Osteoblast (primary cell): ENCODE results near the gene CACNA1S. TPM values are rescaled to one million over a fixed set of nuclear protein-coding genes. Genes with fewer than 3 reads are reported as not detected.

Experiments used
- DNase-seq: peaks from one replicate; pipeline ENCODE4 v3.0.0; 2011; ENCODE audit warnings: low spot score, mixed read lengths; ENCODE audit not compliant: insufficient read length; ENCODE audit errors: missing footprints
- H2AFZ ChIP-seq: 2 replicates; pipeline ENCODE4 v1.6.0; 2011; ENCODE audit warnings: mild to moderate bottlenecking, low read length
- H3K27ac ChIP-seq: 2 replicates; pipeline ENCODE4 v1.5.1; 2011; ENCODE audit warnings: mild to moderate bottlenecking, low read depth, low read length, moderate library complexity
- H3K27me3 ChIP-seq: 2 replicates; pipeline ENCODE4 v1.6.0; 2012; ENCODE audit warnings: mild to moderate bottlenecking, control low read depth, inconsistent platforms, low read length, moderate library complexity; ENCODE audit not compliant: insufficient read depth
- H3K36me3 ChIP-seq: 2 replicates; pipeline ENCODE4 v1.5.1; 2011; ENCODE audit warnings: mild to moderate bottlenecking, low read length, control low read depth, moderate library complexity; ENCODE audit not compliant: insufficient read depth
- H3K4me1 ChIP-seq: 2 replicates; pipeline ENCODE4 v1.5.1; 2011; ENCODE audit warnings: mild to moderate bottlenecking, low read length, control low read depth, moderate library complexity; ENCODE audit not compliant: insufficient read depth
- H3K4me2 ChIP-seq: 2 replicates; pipeline ENCODE4 v1.6.0; 2011; ENCODE audit warnings: mild to moderate bottlenecking, low read length; ENCODE audit not compliant: insufficient read depth
- H3K4me3 ChIP-seq: fragments of 200-600 bp; sonication (generic); 3 replicates; pipeline ENCODE4 v1.5.1; 2012; ENCODE audit warnings: mild to moderate bottlenecking, low read length, inconsistent platforms; ENCODE audit not compliant: insufficient read depth
- H3K79me2 ChIP-seq: 2 replicates; pipeline ENCODE4 v1.6.0; 2012; ENCODE audit warnings: mild to moderate bottlenecking, low read length, control low read depth, inconsistent platforms; ENCODE audit not compliant: insufficient read depth
- H3K9me3 ChIP-seq: 2 replicates; pipeline ENCODE4 v1.5.1; 2011; ENCODE audit warnings: low read depth, low read length, control low read depth
- H4K20me1 ChIP-seq: 2 replicates; pipeline ENCODE4 v1.6.0; 2012; ENCODE audit warnings: mild to moderate bottlenecking, low read length, control low read depth; ENCODE audit not compliant: insufficient read depth
- CTCF ChIP-seq: IDR thresholded peaks from 2 replicates; pipeline ENCODE4 v1.5.1; 2011; ENCODE audit warnings: mild to moderate bottlenecking, low read depth, low read length, moderate library complexity; ENCODE audit errors: extremely low read depth
- total RNA-seq: library from RNA; depleted of rRNA; stranded (reverse); fragments of >200 nt; gene quantifications from 2 replicates; pipeline ENCODE4 v1.2.3, GENCODE V29; 2012

Gene CACNA1S
- total RNA-seq, 1 donor = not detected

- no peak for DNase-seq
- H3K4me1 ChIP-seq = no peaks in the 10 kb centered on the region
- H3K27ac ChIP-seq = no peak overlapping the region
- no peaks in the 10 kb centered on the region for H3K36me3 ChIP-seq
- no peaks in the 10 kb centered on the region for H4K20me1 ChIP-seq
- no peak overlapping the region for H3K4me3 ChIP-seq
- no peaks in the 10 kb centered on the region for H3K9me3 ChIP-seq
- no peak for TF ChIP-seq CTCF
- no peak overlapping the region for H2AFZ ChIP-seq
- no peaks in the 10 kb centered on the region for H3K79me2 ChIP-seq
- H3K4me2 ChIP-seq = no peak overlapping the region
- peaks cover 18% of the 10 kb centered on the region for H3K27me3 ChIP-seq
These were observed 34.5 kb downstream of the CACNA1S start for GRCh38 chr1:201077736-201078135.

GRCh38 chr1:201077116-201077515 is 35.1 kb downstream of the CACNA1S start:
- Histone ChIP-seq H3K79me2 (no peaks in the 10 kb centered on the region), H3K4me2 (no peak overlapping the region), H3K4me3 (no peak overlapping the region), H3K27me3 (peaks cover 18% of the 10 kb centered on the region), H3K9me3 (no peaks in the 10 kb centered on the region), H3K27ac (no peak overlapping the region), H3K36me3 (no peaks in the 10 kb centered on the region), H2AFZ (no peak overlapping the region), H4K20me1 (no peaks in the 10 kb centered on the region), H3K4me1 (no peaks in the 10 kb centered on the region)
- TF ChIP-seq CTCF = no peak
- DNase-seq = peak; percentile 54

GRCh38 chr1:201076092-201076491 is 36.1 kb downstream of the CACNA1S start:
- H3K4me1 ChIP-seq = no peaks in the 10 kb centered on the region
- no peak overlapping the region for H2AFZ ChIP-seq
- no peak for TF ChIP-seq CTCF
- H3K79me2 ChIP-seq = no peaks in the 10 kb centered on the region
- H4K20me1 ChIP-seq = no peaks in the 10 kb centered on the region
- peak; percentile 90 for DNase-seq
- H3K36me3 ChIP-seq = no peaks in the 10 kb centered on the region
- peaks cover 27% of the 10 kb centered on the region for H3K27me3 ChIP-seq
- no peaks in the 10 kb centered on the region for H3K9me3 ChIP-seq
- no peak overlapping the region for H3K4me3 ChIP-seq
- H3K27ac ChIP-seq = no peak overlapping the region
- H3K4me2 ChIP-seq = no peak overlapping the region

- no peaks in the 10 kb centered on the region for H3K4me1 ChIP-seq
- H3K27me3 ChIP-seq = peaks cover 29% of the 10 kb centered on the region
- H3K4me3 ChIP-seq = no peak overlapping the region
- TF ChIP-seq CTCF = no peak
- no peaks in the 10 kb centered on the region for H4K20me1 ChIP-seq
- no peak overlapping the region for H3K27ac ChIP-seq
- H3K79me2 ChIP-seq = no peaks in the 10 kb centered on the region
- no peaks in the 10 kb centered on the region for H3K9me3 ChIP-seq
- DNase-seq = peak; percentile 35
- no peak overlapping the region for H3K4me2 ChIP-seq
- H2AFZ ChIP-seq = no peak overlapping the region
- H3K36me3 ChIP-seq = no peaks in the 10 kb centered on the region
These were observed 38.2 kb downstream of the CACNA1S start for GRCh38 chr1:201074018-201074417.
